HG02970 (cell line): ENCODE measurements around the gene ATP6V0D1.
"Not testable (repeated sequence)": the region's sequence is repeated elsewhere in the genome, so short reads cannot be mapped to it uniquely, and the experiment has no call there.

ENCODE experiments used
- ATAC-seq: cut with Tn5 transposase; IDR thresholded peaks from one replicate; pipeline ENCODE4 v1.9.1; 2021; ENCODE audit warnings: mild to moderate bottlenecking, moderate library complexity, moderate number of reproducible peaks; ENCODE audit not compliant: unreplicated experiment, low FRiP score

The ATP6V0D1 gene

GRCh38 chr16:67480833-67481560, at the start of gene ATP6V0D1:
ATP6V0D1 (minus strand) TSS chr16:67481157; CDS start chr16:67481086, 71 bp downstream.
- peak; percentile 96 for ATAC-seq

GRCh38 chr16:67530013-67530939, 49.3 kb upstream of the ATP6V0D1 start:
- ATAC-seq = peak; percentile 42

- no peak for ATAC-seq
These were observed 48.6 kb upstream of the ATP6V0D1 start for GRCh38 chr16:67529582-67530012.

- no peak for ATAC-seq
These were observed 48.1 kb upstream of the ATP6V0D1 start for GRCh38 chr16:67528870-67529581.

GRCh38 chr16:67528222-67528869, 47.4 kb upstream of the ATP6V0D1 start, which contains the start of gene RIPOR1:
RIPOR1 (plus strand) TSS chr16:67528829; CDS start chr16:67538447, 9,618 bp downstream.
- no peak for ATAC-seq

GRCh38 chr16:67526149-67526791, 45.3 kb upstream of the ATP6V0D1 start:
- ATAC-seq = no peak

GRCh38 chr16:67525176-67525860, 44.4 kb upstream of the ATP6V0D1 start:
- no peak for ATAC-seq

GRCh38 chr16:67521095-67521804, 40.3 kb upstream of the ATP6V0D1 start:
- ATAC-seq = peak; percentile 75

GRCh38 chr16:67519242-67519641, 38.3 kb upstream of the ATP6V0D1 start:
- no peak for ATAC-seq

GRCh38 chr16:67518676-67519075, 37.7 kb upstream of the ATP6V0D1 start:
- ATAC-seq = no peak

- ATAC-seq = no peak
These were observed 36.9 kb upstream of the ATP6V0D1 start for GRCh38 chr16:67517661-67518423.

GRCh38 chr16:67517155-67517445, 36.1 kb upstream of the ATP6V0D1 start:
- no peak for ATAC-seq

GRCh38 chr16:67516296-67517154, 35.6 kb upstream of the ATP6V0D1 start:
- no peak for ATAC-seq

GRCh38 chr16:67514382-67514828, 33.4 kb upstream of the ATP6V0D1 start:
- ATAC-seq = peak; percentile 52

GRCh38 chr16:67513892-67514291, 32.9 kb upstream of the ATP6V0D1 start:
- ATAC-seq = not testable (repeated sequence)

GRCh38 chr16:67509016-67509415, 28.1 kb upstream of the ATP6V0D1 start:
- ATAC-seq = no peak

GRCh38 chr16:67506468-67506867, 25.5 kb upstream of the ATP6V0D1 start:
- ATAC-seq = no peak
